ENCODE measurements around the gene ATE1. TPM values are rescaled to one million over a fixed set of nuclear protein-coding genes. Genes with fewer than 3 reads are reported as not detected.

Gene ATE1
- total RNA-seq, 1 donor from 2014 or later: 6.9 TPM

DNA sequence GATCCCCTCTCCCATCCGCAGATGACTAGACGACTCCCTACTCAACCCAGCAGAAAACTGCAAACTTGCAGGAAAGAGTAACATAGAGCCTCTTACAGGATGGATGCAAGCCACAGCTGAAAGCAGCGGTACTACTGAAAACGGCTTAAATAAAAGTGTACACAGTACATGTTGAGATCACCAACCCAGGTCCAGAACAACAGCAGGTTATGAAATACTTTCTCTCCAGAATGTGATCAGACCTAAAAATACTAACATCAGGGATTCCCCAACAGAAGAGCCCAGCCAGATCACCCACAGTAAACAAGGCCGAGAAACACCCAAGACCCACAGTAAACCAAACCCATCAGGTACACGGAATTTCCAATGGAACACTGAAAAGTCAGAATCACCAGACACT is 13.2 kb downstream of the ATE1 start:
- Histone ChIP-seq H3K27me3 (no peaks in the 10 kb centered on the region), H3K9me3 (no peaks in the 10 kb centered on the region), H3K27ac (no peak overlapping the region), H3K4me1 (peaks cover 0 to 6% of the 10 kb centered on the region in 2 donors), H3K4me3 (no peak overlapping the region), H3K36me3 (peaks cover 10 to 35% of the 10 kb centered on the region in 2 donors)
- TF ChIP-seq, protein P1, sequence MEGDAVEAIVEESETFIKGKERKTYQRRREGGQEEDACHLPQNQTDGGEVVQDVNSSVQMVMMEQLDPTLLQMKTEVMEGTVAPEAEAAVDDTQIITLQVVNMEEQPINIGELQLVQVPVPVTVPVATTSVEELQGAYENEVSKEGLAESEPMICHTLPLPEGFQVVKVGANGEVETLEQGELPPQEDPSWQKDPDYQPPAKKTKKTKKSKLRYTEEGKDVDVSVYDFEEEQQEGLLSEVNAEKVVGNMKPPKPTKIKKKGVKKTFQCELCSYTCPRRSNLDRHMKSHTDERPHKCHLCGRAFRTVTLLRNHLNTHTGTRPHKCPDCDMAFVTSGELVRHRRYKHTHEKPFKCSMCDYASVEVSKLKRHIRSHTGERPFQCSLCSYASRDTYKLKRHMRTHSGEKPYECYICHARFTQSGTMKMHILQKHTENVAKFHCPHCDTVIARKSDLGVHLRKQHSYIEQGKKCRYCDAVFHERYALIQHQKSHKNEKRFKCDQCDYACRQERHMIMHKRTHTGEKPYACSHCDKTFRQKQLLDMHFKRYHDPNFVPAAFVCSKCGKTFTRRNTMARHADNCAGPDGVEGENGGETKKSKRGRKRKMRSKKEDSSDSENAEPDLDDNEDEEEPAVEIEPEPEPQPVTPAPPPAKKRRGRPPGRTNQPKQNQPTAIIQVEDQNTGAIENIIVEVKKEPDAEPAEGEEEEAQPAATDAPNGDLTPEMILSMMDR (IDR thresholded peaks at IDR 0.05): no peak
- intact Hi-C loops (cut with DNase I): no loop called here
- no peak for DNase-seq (ENCODE audit: low spot score in 2 of 2)

- intact Hi-C loops (cut with DNase I): no loop called here
- H3K9me3 ChIP-seq: no peaks in the 10 kb centered on the region
- no peak overlapping the region for H3K27ac ChIP-seq
- peaks cover 14 to 43% of the 10 kb centered on the region in 2 donors for H3K36me3 ChIP-seq
- DNase-seq (ENCODE audit: low spot score in 2 of 2): no peak
- TF ChIP-seq, protein P1 (IDR thresholded peaks at IDR 0.05): no peak
- H3K4me1 ChIP-seq: no peaks in the 10 kb centered on the region
- H3K4me3 ChIP-seq: no peak overlapping the region
- no peaks in the 10 kb centered on the region for H3K27me3 ChIP-seq
Observed at GRCh38 chr10:121911421-121911697, 16.5 kb downstream of the ATE1 start.

- H3K27ac ChIP-seq: no peak overlapping the region
- no peak for DNase-seq (ENCODE audit: low spot score in 2 of 2)
- peaks cover 14 to 43% of the 10 kb centered on the region in 2 donors for H3K36me3 ChIP-seq
- H3K27me3 ChIP-seq: no peaks in the 10 kb centered on the region
- intact Hi-C loops (cut with DNase I): no loop called here
- TF ChIP-seq, protein P1 (IDR thresholded peaks at IDR 0.05): no peak
- no peaks in the 10 kb centered on the region for H3K4me1 ChIP-seq
- H3K9me3 ChIP-seq: no peaks in the 10 kb centered on the region
- no peak overlapping the region for H3K4me3 ChIP-seq
Observed at GRCh38 chr10:121910673-121911420, 17.0 kb downstream of the ATE1 start.

GRCh38 chr10:121904888-121905287 is 22.9 kb downstream of the ATE1 start:
- Histone ChIP-seq H3K27me3 (no peaks in the 10 kb centered on the region), H3K4me3 (no peak overlapping the region), H3K36me3 (peaks cover 16 to 20% of the 10 kb centered on the region in 2 donors), H3K9me3 (no peaks in the 10 kb centered on the region), H3K4me1 (no peaks in the 10 kb centered on the region), H3K27ac (no peak overlapping the region)
- TF ChIP-seq, protein P1 (IDR thresholded peaks at IDR 0.05): no peak
- intact Hi-C loops (cut with DNase I): loop anchor here (5.0 kb wide), 1 partner anchor 963 kb away; no protein-coding TSS in a partner anchor
- DNase-seq (ENCODE audit: low spot score in 2 of 2): no peak

- Histone ChIP-seq H3K4me3 (no peak overlapping the region), H3K27me3 (no peaks in the 10 kb centered on the region), H3K27ac (no peak overlapping the region), H3K9me3 (no peaks in the 10 kb centered on the region), H3K36me3 (peaks cover 21 to 24% of the 10 kb centered on the region in 2 donors), H3K4me1 (no peaks in the 10 kb centered on the region)
- TF ChIP-seq, protein P1 (IDR thresholded peaks at IDR 0.05): peak; percentile 38 to 71 (median 62)
- intact Hi-C loops (cut with DNase I): loop anchor here (5.0 kb wide), 1 partner anchor 958 kb away; no protein-coding TSS in a partner anchor
- DNase-seq (ENCODE audit: low spot score in 2 of 2): no peak
Observed at GRCh38 chr10:121900443-121901174, 27.2 kb downstream of the ATE1 start.

Data from ascending aorta (tissue), 2 donors.